Naive thymus-derived CD8-positive, alpha-beta T cell (primary cell): Measurements from ENCODE around the gene AUTS2. TPM values are rescaled to one million over a fixed set of nuclear protein-coding genes. Genes with fewer than 3 reads are reported as not detected.
"Not testable (repeated sequence)": the region's sequence is repeated elsewhere in the genome, so short reads cannot be mapped to it uniquely, and the experiment has no call there.

Source experiments
- ATAC-seq, 2 donors: fragments of 150-1000 bp; cut with Tn5 transposase in 1 of 2; sonication (Bioruptor Pico), chemical (Tn5 transposase) in 1 of 2; 1 replicate in 1 of 2; 2 replicates in 1 of 2; pipeline ENCODE4 v1.10.0; 2021; ENCODE audit warnings: mild to moderate bottlenecking in 2 of 2, moderate library complexity in 2 of 2
- POLR2A ChIA-PET: fragments of 350-600 bp; sonication (Branson Sonifier 250); formaldehyde crosslinking; loops from one replicate; lab custom pipeline; 2021; ENCODE audit warnings: antibody characterized with exemption; lab: Charles Lee
- DNase-seq, 10 donors: peaks; one replicate each; pipeline versions ENCODE4 v3.0.0 to v3.0.0-alpha.2; 2020 to 2022
- H3K27ac Mint-ChIP-seq, 10 donors: one replicate each; pipeline ENCODE4 v1.8.0; 2020 to 2022; ENCODE audit warnings: mild to moderate bottlenecking in 10 of 10, mixed read lengths in 10 of 10, moderate library complexity in 4 of 10, inconsistent platforms in 1 of 10
- H3K27me3 Mint-ChIP-seq, 5 donors: one replicate each; pipeline ENCODE4 v1.8.0; 2021 to 2022; ENCODE audit warnings: mixed read lengths in 5 of 5
- H3K36me3 Mint-ChIP-seq, 3 donors: one replicate each; pipeline ENCODE4 v1.8.0; 2020 to 2022; ENCODE audit warnings: mixed read lengths in 3 of 3, mild to moderate bottlenecking in 2 of 3, inconsistent platforms in 1 of 3
- H3K4me1 Mint-ChIP-seq, 4 donors: one replicate each; pipeline ENCODE4 v1.8.0; 2021 to 2022; ENCODE audit warnings: mixed read lengths in 4 of 4
- H3K4me3 Mint-ChIP-seq, 10 donors: one replicate each; pipeline ENCODE4 v1.8.0; 2020 to 2022; ENCODE audit warnings: mild to moderate bottlenecking in 10 of 10, mixed read lengths in 10 of 10, moderate library complexity in 6 of 10, inconsistent platforms in 1 of 10
- H3K9me3 Mint-ChIP-seq, 9 donors: one replicate each; pipeline ENCODE4 v1.8.0; 2020 to 2022; ENCODE audit warnings: mixed read lengths in 9 of 9, mild to moderate bottlenecking in 3 of 9, inconsistent platforms in 1 of 9, moderate library complexity in 1 of 9
- polyA plus RNA-seq, 3 donors: library from polyadenylated mRNA; unstranded; fragments of 300-500 nt; fragmentation: Illumina TruSeq; gene quantifications; one replicate each; pipeline ENCODE4 v1.2.3, GENCODE V29; 2021
- total RNA-seq, 8 experiments: library from RNA in 2 of 8; stranded (reverse) in 2 of 8; gene quantifications; one replicate each; pipeline ENCODE4 v1.2.3 and lab custom pipeline; 2021 to 2026

Gene AUTS2
- total and polyA plus RNA-seq, 5 experiments from 2014 or later = 0.36 to 4.6 (median 3.0) TPM

DNA sequence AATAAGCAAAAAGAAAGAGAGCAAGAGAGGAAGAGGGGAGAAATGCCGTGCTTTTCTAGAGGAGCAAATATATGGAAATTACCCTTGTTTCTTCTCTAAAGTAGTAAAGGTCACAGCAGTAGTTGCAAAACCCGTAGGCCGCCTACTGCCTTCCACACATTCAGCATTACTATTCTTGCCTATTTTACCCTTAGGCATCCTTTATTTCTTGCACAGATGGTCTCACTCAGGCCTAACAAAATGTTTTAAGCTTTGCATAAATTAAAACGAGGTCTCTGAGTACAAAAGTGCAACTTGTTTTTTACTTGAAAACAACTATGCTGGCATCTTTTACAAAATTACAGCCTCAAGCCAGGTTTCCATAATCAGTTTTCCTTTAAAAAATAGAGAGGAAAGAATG lies 644.6 kb downstream of the AUTS2 start:
- ATAC-seq = no peak
- H3K4me3 Mint-ChIP-seq = no peak overlapping the region

DNA sequence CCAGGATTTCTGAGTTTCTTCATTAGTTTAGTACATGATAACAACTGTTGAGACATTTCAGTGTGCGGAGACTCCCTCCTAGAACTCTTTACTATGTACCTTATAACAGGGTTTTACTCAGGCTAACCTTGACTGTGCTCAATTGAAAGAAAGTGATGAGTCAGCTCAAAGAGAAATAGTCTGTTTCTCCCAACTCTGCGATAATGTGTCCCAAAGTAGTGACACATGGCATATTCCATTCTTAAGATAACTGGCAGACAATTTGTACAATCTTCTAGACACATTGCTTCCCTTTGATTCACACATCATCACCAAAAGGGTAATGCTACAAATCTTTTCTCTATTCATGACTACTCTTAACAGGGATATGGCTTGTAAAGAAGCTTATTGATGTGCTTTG lies 645.2 kb downstream of the AUTS2 start:
- no peak for ATAC-seq
- Mint-ChIP-seq H3K27me3 (peaks cover 0 to 1% (median 0%) of the 10 kb centered on the region in 5 donors), H3K4me1 (peaks cover 0 to 3% (median 0%) of the 10 kb centered on the region in 4 donors)

More for the DNA sequence above, 644.6 kb downstream of the AUTS2 start:
- peaks cover 0 to 4% (median 0%) of the 10 kb centered on the region in 5 donors for H3K27me3 Mint-ChIP-seq
- peaks cover 0 to 9% (median 0%) of the 10 kb centered on the region in 4 donors for H3K4me1 Mint-ChIP-seq
- H3K27ac Mint-ChIP-seq = no peak overlapping the region
- peaks cover 0 to 4% (median 0%) of the 10 kb centered on the region in 9 donors for H3K9me3 Mint-ChIP-seq
- no peak for DNase-seq
- POLR2A ChIA-PET = interaction anchor here (0.5 kb wide), 1 partner anchor 17 kb away, joined by 7 read pairs; no protein-coding TSS in a partner anchor
- H3K36me3 Mint-ChIP-seq = peaks cover 0 to 2% (median 0%) of the 10 kb centered on the region in 3 donors

DNA sequence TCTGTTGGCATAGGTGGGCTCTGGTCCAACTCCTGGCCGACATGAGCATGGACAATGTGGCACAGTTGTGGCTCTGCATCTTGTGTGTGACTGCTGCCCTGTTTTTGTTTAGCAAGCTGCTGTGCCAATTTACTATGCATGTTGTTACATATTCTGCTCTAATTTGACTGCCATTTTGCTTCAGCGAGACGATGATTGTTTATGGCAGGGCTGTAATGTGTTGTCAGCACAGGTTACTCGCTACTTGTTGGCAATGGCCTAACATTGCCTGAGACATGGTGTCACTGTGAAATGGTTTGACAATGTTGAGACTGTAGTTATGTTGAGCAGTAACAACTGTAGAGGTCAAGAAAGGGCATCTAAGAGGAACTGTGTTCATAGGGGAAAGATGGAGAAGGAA lies 659.6 kb downstream of the AUTS2 start:
- H3K27me3 Mint-ChIP-seq = no peaks in the 10 kb centered on the region
- H3K4me1 Mint-ChIP-seq = peaks cover 0 to 2% (median 0%) of the 10 kb centered on the region in 4 donors
- no peak overlapping the region for H3K4me3 Mint-ChIP-seq
- DNase-seq (no peak), ATAC-seq (no peak)
- POLR2A ChIA-PET = no interaction called here
- no peak overlapping the region for H3K27ac Mint-ChIP-seq
- H3K9me3 Mint-ChIP-seq = peaks cover 0 to 7% (median 0%) of the 10 kb centered on the region in 9 donors
- no peaks in the 10 kb centered on the region for H3K36me3 Mint-ChIP-seq

More for the DNA sequence above, 645.2 kb downstream of the AUTS2 start:
- H3K4me3 Mint-ChIP-seq = no peak overlapping the region
- peaks cover 0 to 10% (median 1%) of the 10 kb centered on the region in 9 donors for H3K9me3 Mint-ChIP-seq
- no peak for DNase-seq
- peaks cover 0 to 2% (median 2%) of the 10 kb centered on the region in 3 donors for H3K36me3 Mint-ChIP-seq
- POLR2A ChIA-PET = interaction anchor here (0.5 kb wide), 1 partner anchor 18 kb away, joined by 7 read pairs; no protein-coding TSS in a partner anchor
- H3K27ac Mint-ChIP-seq = no peak overlapping the region

DNA sequence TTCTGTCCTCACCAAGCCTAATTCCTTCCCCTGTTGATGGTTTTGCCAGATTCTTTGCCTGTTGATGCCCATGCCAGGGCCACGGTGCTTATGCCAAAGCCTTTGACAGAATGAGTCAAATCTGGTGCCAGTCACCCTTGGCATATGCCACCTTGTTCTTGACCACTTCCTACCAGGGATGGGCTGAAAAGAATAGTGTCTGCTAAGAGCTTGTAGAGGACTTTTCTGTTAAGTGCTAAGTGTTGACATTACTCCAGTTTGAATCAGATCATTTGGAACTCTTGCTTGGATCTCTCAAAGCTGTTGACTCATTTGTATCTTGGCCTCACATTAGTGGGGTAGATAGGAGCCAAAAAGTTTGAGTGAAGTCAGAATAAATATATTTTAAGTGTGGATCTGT lies 661.2 kb downstream of the AUTS2 start:
- Mint-ChIP-seq H3K27me3 (no peaks in the 10 kb centered on the region), H3K36me3 (no peaks in the 10 kb centered on the region), H3K4me1 (peaks cover 0 to 2% (median 0%) of the 10 kb centered on the region in 4 donors), H3K4me3 (no peak overlapping the region), H3K27ac (no peak overlapping the region), H3K9me3 (peaks cover 0 to 3% (median 0%) of the 10 kb centered on the region in 9 donors)
- DNase-seq = no peak
- ATAC-seq = no peak
- POLR2A ChIA-PET = no interaction called here

DNA sequence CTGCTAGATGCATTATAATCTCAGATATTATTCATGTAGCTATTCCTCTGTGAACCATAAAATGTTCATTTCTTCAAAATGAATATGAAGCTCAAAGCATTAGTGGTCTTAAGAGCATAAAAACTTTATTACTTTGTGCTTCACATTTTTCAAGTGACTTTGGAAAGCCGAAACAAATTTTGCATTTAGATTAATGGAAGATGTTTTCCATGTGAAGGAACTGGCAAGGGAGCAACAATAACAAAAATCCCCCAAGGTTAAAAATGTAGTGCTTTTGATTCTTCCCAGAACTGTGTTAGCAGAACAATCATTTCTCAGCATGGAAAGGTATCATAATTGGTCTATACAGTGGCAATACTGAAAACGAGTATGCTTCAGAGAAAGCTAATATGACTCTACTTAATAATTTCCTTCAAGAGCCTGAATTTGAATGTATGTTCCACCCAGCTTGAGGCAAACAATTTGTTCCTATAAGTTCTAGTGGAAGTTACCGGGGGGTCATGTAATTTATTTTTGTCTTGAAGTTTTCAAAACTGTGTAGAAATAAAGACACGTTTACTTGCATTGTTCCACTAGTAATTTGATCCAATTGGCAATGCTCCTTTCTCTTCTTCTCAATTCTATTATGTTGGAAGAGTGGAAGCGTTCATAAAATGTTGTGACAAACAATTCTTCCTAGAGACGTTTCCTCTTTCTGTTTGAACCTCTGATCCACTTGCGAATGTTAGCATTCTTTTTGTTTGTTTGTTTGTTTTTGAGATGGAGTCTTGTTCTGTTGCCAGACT lies 665.4 kb downstream of the AUTS2 start:
- ATAC-seq (no peak), DNase-seq (no peak)
- POLR2A ChIA-PET = no interaction called here
- no peak overlapping the region for H3K27ac Mint-ChIP-seq
- H3K4me3 Mint-ChIP-seq = no peak overlapping the region
- H3K36me3 Mint-ChIP-seq = no peaks in the 10 kb centered on the region
- H3K4me1 Mint-ChIP-seq = no peaks in the 10 kb centered on the region
- H3K27me3 Mint-ChIP-seq = no peaks in the 10 kb centered on the region
- peaks cover 0 to 2% (median 0%) of the 10 kb centered on the region in 9 donors for H3K9me3 Mint-ChIP-seq

DNA sequence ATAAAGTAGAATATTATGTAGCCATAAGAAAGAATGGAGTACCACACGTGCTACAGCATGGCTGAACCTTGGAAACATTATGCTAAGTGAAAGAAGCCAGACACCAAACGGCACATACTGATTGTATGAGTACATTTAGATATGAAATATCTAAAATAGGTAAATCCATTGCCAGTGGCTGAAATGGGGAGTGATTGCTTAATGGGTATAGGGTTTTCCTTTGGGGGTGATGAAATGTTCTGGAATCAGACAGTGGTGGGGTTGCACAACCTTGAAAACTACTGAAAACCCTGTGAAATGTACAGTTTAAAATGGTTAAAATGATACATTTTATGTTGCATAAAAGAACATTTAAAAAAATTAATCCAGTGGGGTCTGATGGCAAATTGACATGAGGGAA lies 667.9 kb downstream of the AUTS2 start:
- Mint-ChIP-seq H3K27ac (no peak overlapping the region), H3K4me1 (no peaks in the 10 kb centered on the region), H3K27me3 (peaks cover 0 to 4% (median 0%) of the 10 kb centered on the region in 5 donors), H3K36me3 (no peaks in the 10 kb centered on the region), H3K4me3 (no peak overlapping the region), H3K9me3 (peaks cover 0 to 9% (median 0%) of the 10 kb centered on the region in 9 donors)
- ATAC-seq (no peak), DNase-seq (no peak)
- POLR2A ChIA-PET = no interaction called here

DNA sequence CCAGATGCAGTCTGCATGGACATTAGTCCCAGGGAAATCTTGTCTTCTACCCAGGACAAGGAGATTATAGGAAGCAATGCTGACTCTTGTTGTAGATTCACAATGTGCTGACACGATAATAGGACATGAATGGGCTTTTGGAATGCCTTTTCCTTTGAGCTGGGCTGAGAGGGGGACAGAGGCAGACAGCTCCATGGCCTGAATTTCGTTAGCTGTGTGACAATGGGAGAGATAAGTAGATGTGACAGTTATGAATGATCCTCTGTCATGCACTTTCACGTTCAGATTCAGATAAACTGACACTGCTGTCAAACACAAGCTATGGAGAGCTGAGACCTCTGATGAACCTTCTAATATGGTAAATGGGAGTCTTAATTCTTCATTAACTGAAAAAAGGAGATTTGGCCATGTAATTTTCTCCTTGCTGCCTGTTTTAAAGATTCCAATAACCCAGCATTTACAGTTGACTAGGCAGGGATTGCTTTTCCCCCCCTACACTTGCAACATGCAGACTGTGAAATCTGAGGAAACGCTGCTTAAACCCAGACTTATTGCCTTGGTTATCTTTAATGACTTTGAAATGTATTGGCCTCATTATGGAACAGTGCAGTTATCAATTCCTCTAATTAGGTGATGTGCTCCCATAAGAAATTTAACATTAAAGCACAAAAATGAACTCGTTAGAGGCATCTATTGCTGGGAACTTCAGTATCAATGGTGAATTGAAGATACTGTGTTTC lies 669.3 kb downstream of the AUTS2 start:
- POLR2A ChIA-PET = no interaction called here
- Mint-ChIP-seq H3K9me3 (peaks cover 0 to 9% (median 0%) of the 10 kb centered on the region in 9 donors), H3K36me3 (no peaks in the 10 kb centered on the region), H3K4me1 (no peaks in the 10 kb centered on the region), H3K4me3 (no peak overlapping the region), H3K27ac (no peak overlapping the region), H3K27me3 (peaks cover 0 to 4% (median 0%) of the 10 kb centered on the region in 5 donors)
- DNase-seq (no peak), ATAC-seq (no peak)

DNA sequence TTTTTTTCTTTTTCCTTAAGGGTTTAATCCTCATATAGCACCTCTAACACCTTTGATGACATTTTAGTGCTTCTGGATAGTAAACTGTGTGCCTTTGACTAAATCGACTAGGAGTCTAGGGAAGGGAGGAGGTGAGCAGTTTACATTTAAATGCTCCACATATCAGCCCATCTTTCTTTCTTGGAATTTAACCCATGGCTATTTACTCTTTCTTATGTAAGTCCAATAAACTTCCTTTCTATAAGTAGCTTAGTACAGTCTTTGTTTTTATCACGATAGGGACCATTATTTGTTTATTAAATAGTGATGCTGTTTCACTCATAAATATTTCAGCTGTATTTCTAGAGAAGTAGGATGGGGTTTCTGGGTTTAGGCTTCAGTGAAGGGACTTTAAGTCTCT lies 669.9 kb downstream of the AUTS2 start:
- H3K9me3 Mint-ChIP-seq = peaks cover 0 to 9% (median 0%) of the 10 kb centered on the region in 9 donors
- DNase-seq (no peak), ATAC-seq (no peak)
- peaks cover 0 to 4% (median 0%) of the 10 kb centered on the region in 5 donors for H3K27me3 Mint-ChIP-seq
- H3K36me3 Mint-ChIP-seq = no peaks in the 10 kb centered on the region
- no peak overlapping the region for H3K4me3 Mint-ChIP-seq
- no peaks in the 10 kb centered on the region for H3K4me1 Mint-ChIP-seq
- POLR2A ChIA-PET = no interaction called here
- H3K27ac Mint-ChIP-seq = no peak overlapping the region

DNA sequence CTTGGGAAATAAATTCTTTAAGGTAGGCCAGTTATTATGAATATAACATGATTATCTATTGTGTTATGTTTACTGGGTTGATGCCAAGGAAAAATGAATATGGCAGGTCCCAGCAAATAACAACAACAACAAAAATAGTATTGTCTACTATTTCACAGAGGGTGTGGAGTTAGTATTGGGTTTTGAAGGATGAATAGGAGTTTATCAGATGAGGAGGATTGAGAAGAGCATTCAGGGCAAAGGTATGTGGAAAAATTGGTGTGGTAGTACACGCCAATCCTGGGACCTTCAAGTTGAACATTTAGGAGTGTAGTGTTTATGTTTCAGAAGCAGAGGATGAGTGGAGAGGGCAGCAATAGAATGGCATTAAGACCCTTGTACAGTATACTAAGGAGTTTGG lies 671.9 kb downstream of the AUTS2 start:
- no peaks in the 10 kb centered on the region for H3K4me1 Mint-ChIP-seq
- H3K36me3 Mint-ChIP-seq = no peaks in the 10 kb centered on the region
- H3K27me3 Mint-ChIP-seq = peaks cover 0 to 4% (median 0%) of the 10 kb centered on the region in 5 donors
- ATAC-seq (no peak), DNase-seq (no peak)
- no peak overlapping the region for H3K27ac Mint-ChIP-seq
- H3K9me3 Mint-ChIP-seq = peaks cover 0 to 9% (median 0%) of the 10 kb centered on the region in 9 donors
- no peak overlapping the region for H3K4me3 Mint-ChIP-seq
- POLR2A ChIA-PET = no interaction called here

DNA sequence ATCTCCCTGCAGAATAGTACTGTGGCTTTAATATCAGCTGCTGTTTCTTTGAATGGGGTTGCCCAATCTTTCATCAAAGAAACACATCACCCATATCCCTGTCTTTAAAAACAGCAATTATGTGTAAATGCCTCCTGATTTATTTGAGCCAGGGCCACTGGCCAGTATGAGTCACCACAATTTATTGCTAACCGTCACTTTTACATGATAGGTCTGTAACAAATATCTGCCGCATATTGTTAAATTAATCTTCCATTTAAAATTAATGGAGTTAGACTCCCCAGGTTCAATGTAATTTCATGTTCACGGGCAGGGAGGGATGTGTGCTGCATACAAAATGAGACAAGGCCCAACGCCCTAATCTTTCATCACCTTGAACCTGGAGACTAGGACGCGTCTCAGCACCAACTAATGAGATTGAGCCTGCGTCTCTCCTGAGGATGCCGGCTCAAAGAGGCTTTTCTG lies 673.4 kb downstream of the AUTS2 start:
- Mint-ChIP-seq H3K4me1 (peaks cover 0 to 4% (median 0%) of the 10 kb centered on the region in 4 donors), H3K9me3 (peaks cover 0 to 9% (median 0%) of the 10 kb centered on the region in 9 donors), H3K27ac (no peak overlapping the region), H3K4me3 (no peak overlapping the region), H3K36me3 (no peaks in the 10 kb centered on the region), H3K27me3 (peaks cover 0 to 4% (median 0%) of the 10 kb centered on the region in 5 donors)
- POLR2A ChIA-PET = no interaction called here
- DNase-seq (no peak), ATAC-seq (no peak)

DNA sequence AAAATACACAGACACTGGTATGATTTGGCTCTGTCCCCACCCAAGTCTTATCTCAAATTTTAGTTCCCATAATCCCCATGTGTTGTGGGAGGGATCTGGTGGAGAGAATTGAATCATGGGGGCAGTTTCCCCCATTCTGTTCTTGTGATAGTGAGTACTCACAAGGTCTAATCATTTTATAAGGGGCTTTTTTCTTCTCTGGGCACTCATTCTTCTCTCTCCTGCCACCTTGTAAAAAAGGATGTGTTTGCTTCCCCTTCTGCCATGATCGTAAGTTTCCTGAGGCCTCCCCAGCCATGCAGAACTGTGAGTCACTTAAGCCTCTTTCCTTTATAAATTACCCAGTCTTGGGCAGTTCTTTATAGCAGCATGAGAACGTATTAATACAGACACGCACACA lies 677.3 kb downstream of the AUTS2 start:
- DNase-seq, H3K27ac Mint-ChIP-seq, H3K4me1 Mint-ChIP-seq, POLR2A ChIA-PET, ATAC-seq, H3K27me3 Mint-ChIP-seq, H3K36me3 Mint-ChIP-seq, H3K9me3 Mint-ChIP-seq, H3K4me3 Mint-ChIP-seq: not testable (repeated sequence)

DNA sequence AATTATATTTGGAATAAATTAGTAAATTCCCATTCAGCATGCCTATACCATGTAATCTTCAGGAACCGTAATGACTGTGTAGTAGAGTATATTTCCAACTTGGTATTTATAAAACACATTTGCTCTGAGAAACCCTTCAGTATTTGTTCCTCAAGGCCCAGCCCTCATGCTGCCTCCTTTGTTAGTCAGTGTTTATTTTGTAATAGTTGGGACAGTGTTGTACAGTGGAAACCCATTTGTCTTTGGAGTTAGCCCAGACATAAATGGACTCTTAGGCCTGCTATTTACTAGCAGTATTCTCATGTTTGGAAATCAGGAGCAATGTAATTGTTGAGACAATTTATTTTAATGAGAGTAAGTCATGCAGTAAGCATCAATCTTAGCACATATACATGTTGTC lies 686.9 kb downstream of the AUTS2 start:
- no peak overlapping the region for H3K27ac Mint-ChIP-seq
- DNase-seq (no peak), ATAC-seq (no peak)
- H3K9me3 Mint-ChIP-seq = peaks cover 0 to 2% (median 0%) of the 10 kb centered on the region in 9 donors
- H3K4me3 Mint-ChIP-seq = no peak overlapping the region
- H3K4me1 Mint-ChIP-seq = peaks cover 0 to 3% (median 0%) of the 10 kb centered on the region in 4 donors
- H3K36me3 Mint-ChIP-seq = no peaks in the 10 kb centered on the region
- H3K27me3 Mint-ChIP-seq = no peaks in the 10 kb centered on the region
- POLR2A ChIA-PET = no interaction called here

DNA sequence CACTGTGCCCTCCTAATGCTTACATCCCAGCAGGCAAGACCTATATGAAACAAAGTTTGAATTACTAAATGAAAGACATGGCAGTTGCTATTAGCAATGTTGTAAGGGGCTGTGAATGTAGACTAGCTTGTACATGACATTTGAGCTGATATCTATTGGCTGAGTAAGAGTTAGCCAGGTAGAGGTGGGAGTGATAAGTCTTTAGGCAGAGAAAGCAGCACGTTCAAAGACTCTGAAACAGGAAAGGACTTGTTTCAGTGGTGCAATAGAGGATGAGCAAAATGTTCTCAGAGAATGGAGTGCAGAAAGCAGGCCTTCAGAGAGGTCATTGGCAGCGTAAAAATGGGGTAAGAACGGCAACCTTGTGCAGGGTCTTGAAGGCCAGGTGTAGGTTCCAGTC lies 687.6 kb downstream of the AUTS2 start:
- POLR2A ChIA-PET = no interaction called here
- peaks cover 0 to 2% (median 0%) of the 10 kb centered on the region in 9 donors for H3K9me3 Mint-ChIP-seq
- H3K27me3 Mint-ChIP-seq = no peaks in the 10 kb centered on the region
- H3K27ac Mint-ChIP-seq = no peak overlapping the region
- ATAC-seq (no peak), DNase-seq (no peak)
- no peaks in the 10 kb centered on the region for H3K36me3 Mint-ChIP-seq
- no peak overlapping the region for H3K4me3 Mint-ChIP-seq
- H3K4me1 Mint-ChIP-seq = peaks cover 0 to 3% (median 0%) of the 10 kb centered on the region in 4 donors
